Measurements from ENCODE around the gene LASP1. TPM values are rescaled to one million over a fixed set of nuclear protein-coding genes. Genes with fewer than 3 reads are reported as not detected.

The LASP1 gene
- total and polyA plus RNA-seq, 2 donors: 50.3 to 69.4 TPM

GRCh38 chr17:38889745-38890409 lies 20.0 kb downstream of the LASP1 start:
- WGBS: 85% methylated on average over 12 of the region's 12 CpGs
- no peak for DNase-seq (ENCODE audit: extremely low spot score)
- H3K4me3 ChIP-seq (ENCODE audit: low read depth, low read length): no peak overlapping the region
- H3K27ac ChIP-seq (ENCODE audit: low read depth): no peak overlapping the region
- H3K36me3 ChIP-seq (ENCODE audit: insufficient read depth): peaks cover 3% of the 10 kb centered on the region
- H3K4me1 ChIP-seq (ENCODE audit: insufficient read depth): peaks cover 3% of the 10 kb centered on the region

GRCh38 chr17:38890410-38890746 lies 20.5 kb downstream of the LASP1 start:
- no peak overlapping the region for H3K27ac ChIP-seq (ENCODE audit: low read depth)
- peaks cover 1% of the 10 kb centered on the region for H3K4me1 ChIP-seq (ENCODE audit: insufficient read depth)
- WGBS: 88% methylated on average over 8 of the region's 8 CpGs
- H3K4me3 ChIP-seq (ENCODE audit: low read depth, low read length): no peak overlapping the region
- DNase-seq (ENCODE audit: extremely low spot score): no peak
- peaks cover 3% of the 10 kb centered on the region for H3K36me3 ChIP-seq (ENCODE audit: insufficient read depth)

- 82% methylated on average over 8 of the region's 8 CpGs for WGBS
- Histone ChIP-seq H3K27ac (ENCODE audit: low read depth) (no peak overlapping the region), H3K36me3 (ENCODE audit: insufficient read depth) (peaks cover 5% of the 10 kb centered on the region), H3K4me3 (ENCODE audit: low read depth, low read length) (no peak overlapping the region), H3K4me1 (ENCODE audit: insufficient read depth) (no peaks in the 10 kb centered on the region)
- DNase-seq (ENCODE audit: extremely low spot score): no peak
Measured at GRCh38 chr17:38891441-38891840, 21.6 kb downstream of the LASP1 start.

GRCh38 chr17:38892083-38892482 lies 22.2 kb downstream of the LASP1 start:
- Histone ChIP-seq H3K4me3 (ENCODE audit: low read depth, low read length) (no peak overlapping the region), H3K4me1 (ENCODE audit: insufficient read depth) (no peaks in the 10 kb centered on the region), H3K36me3 (ENCODE audit: insufficient read depth) (peaks cover 5% of the 10 kb centered on the region), H3K27ac (ENCODE audit: low read depth) (no peak overlapping the region)
- DNase-seq (ENCODE audit: extremely low spot score): no peak
- WGBS: 80% methylated on average over 4 of the region's 4 CpGs

GRCh38 chr17:38892620-38893019 lies 22.8 kb downstream of the LASP1 start:
- H3K4me3 ChIP-seq (ENCODE audit: low read depth, low read length): no peak overlapping the region
- no peak overlapping the region for H3K27ac ChIP-seq (ENCODE audit: low read depth)
- no peaks in the 10 kb centered on the region for H3K4me1 ChIP-seq (ENCODE audit: insufficient read depth)
- no peak for DNase-seq (ENCODE audit: extremely low spot score)
- peaks cover 5% of the 10 kb centered on the region for H3K36me3 ChIP-seq (ENCODE audit: insufficient read depth)
- WGBS: 83% methylated on average over 13 of the region's 13 CpGs

GRCh38 chr17:38893113-38893512 lies 23.3 kb downstream of the LASP1 start:
- no peak overlapping the region for H3K27ac ChIP-seq (ENCODE audit: low read depth)
- no peak overlapping the region for H3K4me3 ChIP-seq (ENCODE audit: low read depth, low read length)
- H3K36me3 ChIP-seq (ENCODE audit: insufficient read depth): peaks cover 5% of the 10 kb centered on the region
- no peak for DNase-seq (ENCODE audit: extremely low spot score)
- no peaks in the 10 kb centered on the region for H3K4me1 ChIP-seq (ENCODE audit: insufficient read depth)
- 68% methylated on average over 5 of the region's 5 CpGs for WGBS

- Histone ChIP-seq H3K27ac (ENCODE audit: low read depth) (no peak overlapping the region), H3K4me3 (ENCODE audit: low read depth, low read length) (no peak overlapping the region), H3K4me1 (ENCODE audit: insufficient read depth) (no peaks in the 10 kb centered on the region), H3K36me3 (ENCODE audit: insufficient read depth) (peaks cover 5% of the 10 kb centered on the region)
- DNase-seq (ENCODE audit: extremely low spot score): no peak
- WGBS: 38% methylated on average over 6 of the region's 6 CpGs
Measured at GRCh38 chr17:38893607-38894006, 23.7 kb downstream of the LASP1 start.

- WGBS: 62% methylated on average over 7 of the region's 7 CpGs
- H3K4me1 ChIP-seq (ENCODE audit: insufficient read depth): no peaks in the 10 kb centered on the region
- DNase-seq (ENCODE audit: extremely low spot score): no peak
- no peak overlapping the region for H3K27ac ChIP-seq (ENCODE audit: low read depth)
- no peak overlapping the region for H3K4me3 ChIP-seq (ENCODE audit: low read depth, low read length)
- H3K36me3 ChIP-seq (ENCODE audit: insufficient read depth): peaks cover 5% of the 10 kb centered on the region
Measured at GRCh38 chr17:38894276-38894675, 24.4 kb downstream of the LASP1 start.

- H3K4me3 ChIP-seq (ENCODE audit: low read depth, low read length): no peak overlapping the region
Measured at GRCh38 chr17:38896346-38896954, 26.6 kb downstream of the LASP1 start.

GRCh38 chr17:38897176-38897575 lies 27.3 kb downstream of the LASP1 start:
- Histone ChIP-seq H3K4me3 (ENCODE audit: low read depth, low read length) (no peak overlapping the region), H3K27ac (ENCODE audit: low read depth) (peak overlapping the region; percentile 25), H3K36me3 (ENCODE audit: insufficient read depth) (peaks cover 2% of the 10 kb centered on the region), H3K4me1 (ENCODE audit: insufficient read depth) (no peaks in the 10 kb centered on the region)
- DNase-seq (ENCODE audit: extremely low spot score): no peak
- 32% methylated on average over 6 of the region's 6 CpGs for WGBS

More at GRCh38 chr17:38896346-38896954, 26.6 kb downstream of the LASP1 start:
- 38% methylated on average over 13 of the region's 13 CpGs for WGBS
- H3K36me3 ChIP-seq (ENCODE audit: insufficient read depth): peaks cover 5% of the 10 kb centered on the region
- no peaks in the 10 kb centered on the region for H3K4me1 ChIP-seq (ENCODE audit: insufficient read depth)
- DNase-seq (ENCODE audit: extremely low spot score): no peak
- no peak overlapping the region for H3K27ac ChIP-seq (ENCODE audit: low read depth)

GRCh38 chr17:38897671-38898290 lies 27.9 kb downstream of the LASP1 start:
- H3K36me3 ChIP-seq (ENCODE audit: insufficient read depth): peaks cover 2% of the 10 kb centered on the region
- WGBS: 78% methylated on average over 12 of the region's 12 CpGs
- H3K4me3 ChIP-seq (ENCODE audit: low read depth, low read length): no peak overlapping the region
- H3K27ac ChIP-seq (ENCODE audit: low read depth): peak overlapping the region; percentile 74
- H3K4me1 ChIP-seq (ENCODE audit: insufficient read depth): no peaks in the 10 kb centered on the region
- no peak for DNase-seq (ENCODE audit: extremely low spot score)

GRCh38 chr17:38898291-38898679 lies 28.4 kb downstream of the LASP1 start:
- Histone ChIP-seq H3K36me3 (ENCODE audit: insufficient read depth) (peaks cover 2% of the 10 kb centered on the region), H3K4me3 (ENCODE audit: low read depth, low read length) (no peak overlapping the region), H3K27ac (ENCODE audit: low read depth) (peak overlapping the region; percentile 74), H3K4me1 (ENCODE audit: insufficient read depth) (no peaks in the 10 kb centered on the region)
- DNase-seq (ENCODE audit: extremely low spot score): no peak
- WGBS: 72% methylated on average over 9 of the region's 9 CpGs

- no peak overlapping the region for H3K4me3 ChIP-seq (ENCODE audit: low read depth, low read length)
- no peaks in the 10 kb centered on the region for H3K4me1 ChIP-seq (ENCODE audit: insufficient read depth)
- 68% methylated on average over 11 of the region's 11 CpGs for WGBS
- no peak for DNase-seq (ENCODE audit: extremely low spot score)
- peak overlapping the region; percentile 74 for H3K27ac ChIP-seq (ENCODE audit: low read depth)
- peaks cover 2% of the 10 kb centered on the region for H3K36me3 ChIP-seq (ENCODE audit: insufficient read depth)
Measured at GRCh38 chr17:38898812-38899348, 29.0 kb downstream of the LASP1 start.

- H3K4me1 ChIP-seq (ENCODE audit: insufficient read depth): no peaks in the 10 kb centered on the region
Measured at GRCh38 chr17:38899421-38899820, 29.6 kb downstream of the LASP1 start.

More at GRCh38 chr17:38899421-38899820, 29.6 kb downstream of the LASP1 start:
- H3K36me3 ChIP-seq (ENCODE audit: insufficient read depth): peaks cover 2% of the 10 kb centered on the region
- no peak overlapping the region for H3K27ac ChIP-seq (ENCODE audit: low read depth)
- 80% methylated on average over 5 of the region's 5 CpGs for WGBS
- no peak for DNase-seq (ENCODE audit: extremely low spot score)
- no peak overlapping the region for H3K4me3 ChIP-seq (ENCODE audit: low read depth, low read length)
